ENCODE measurements around the gene TUBA4B.

DNA sequence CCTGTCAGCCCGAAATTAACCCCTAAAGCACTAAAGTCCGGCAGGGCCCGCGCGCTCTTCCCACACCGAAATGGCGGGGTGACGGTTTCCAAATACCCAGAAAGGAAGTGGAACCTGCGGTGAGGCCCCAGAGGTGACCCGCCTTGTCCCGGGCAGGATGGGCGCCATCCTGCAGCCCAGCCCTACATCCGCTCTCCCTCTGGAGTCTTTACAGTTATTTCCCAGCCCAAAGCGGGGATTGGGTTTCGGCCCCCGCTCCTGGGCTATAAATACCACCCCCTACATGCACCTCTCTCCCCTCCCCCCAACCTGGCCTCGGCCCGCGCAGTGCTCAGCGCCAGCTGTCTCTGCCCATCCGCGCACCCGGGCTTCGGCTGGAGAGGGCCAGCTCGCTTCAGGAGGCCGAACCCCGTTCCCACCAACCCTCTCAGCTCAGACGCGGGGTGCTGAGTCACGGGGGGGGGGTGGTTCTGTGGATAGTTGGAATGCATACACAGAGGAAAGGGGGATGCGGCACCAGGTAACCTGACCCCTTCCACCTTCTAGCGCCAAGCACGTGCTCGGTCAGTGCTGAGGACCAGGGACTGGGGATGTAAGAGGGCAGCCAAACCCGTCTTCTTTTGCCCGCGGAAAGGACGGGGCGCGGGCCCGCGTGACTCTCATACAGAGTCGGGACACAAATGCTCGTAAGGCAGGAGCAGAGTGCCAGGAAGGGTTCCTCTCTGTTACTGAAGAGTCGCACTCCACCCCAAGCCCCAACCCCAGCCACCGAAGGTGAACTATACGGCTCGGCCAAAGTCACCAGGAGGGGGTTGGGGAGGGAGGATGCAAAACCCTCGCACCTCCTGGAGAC lies at the start of gene TUBA4B:
- TF ChIP-seq ZNF548 (tag by site-specific recombination; IDR thresholded peaks at IDR 0.05): no peak
- TF ChIP-seq, protein P1, sequence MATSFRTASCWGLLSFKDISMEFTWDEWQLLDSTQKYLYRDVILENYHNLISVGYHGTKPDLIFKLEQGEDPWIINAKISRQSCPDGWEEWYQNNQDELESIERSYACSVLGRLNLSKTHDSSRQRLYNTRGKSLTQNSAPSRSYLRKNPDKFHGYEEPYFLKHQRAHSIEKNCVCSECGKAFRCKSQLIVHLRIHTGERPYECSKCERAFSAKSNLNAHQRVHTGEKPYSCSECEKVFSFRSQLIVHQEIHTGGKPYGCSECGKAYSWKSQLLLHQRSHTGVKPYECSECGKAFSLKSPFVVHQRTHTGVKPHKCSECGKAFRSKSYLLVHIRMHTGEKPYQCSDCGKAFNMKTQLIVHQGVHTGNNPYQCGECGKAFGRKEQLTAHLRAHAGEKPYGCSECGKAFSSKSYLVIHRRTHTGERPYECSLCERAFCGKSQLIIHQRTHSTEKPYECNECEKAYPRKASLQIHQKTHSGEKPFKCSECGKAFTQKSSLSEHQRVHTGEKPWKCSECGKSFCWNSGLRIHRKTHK (tag by site-specific recombination; IDR thresholded peaks at IDR 0.05): no peak
- TF ChIP-seq, protein P2, sequence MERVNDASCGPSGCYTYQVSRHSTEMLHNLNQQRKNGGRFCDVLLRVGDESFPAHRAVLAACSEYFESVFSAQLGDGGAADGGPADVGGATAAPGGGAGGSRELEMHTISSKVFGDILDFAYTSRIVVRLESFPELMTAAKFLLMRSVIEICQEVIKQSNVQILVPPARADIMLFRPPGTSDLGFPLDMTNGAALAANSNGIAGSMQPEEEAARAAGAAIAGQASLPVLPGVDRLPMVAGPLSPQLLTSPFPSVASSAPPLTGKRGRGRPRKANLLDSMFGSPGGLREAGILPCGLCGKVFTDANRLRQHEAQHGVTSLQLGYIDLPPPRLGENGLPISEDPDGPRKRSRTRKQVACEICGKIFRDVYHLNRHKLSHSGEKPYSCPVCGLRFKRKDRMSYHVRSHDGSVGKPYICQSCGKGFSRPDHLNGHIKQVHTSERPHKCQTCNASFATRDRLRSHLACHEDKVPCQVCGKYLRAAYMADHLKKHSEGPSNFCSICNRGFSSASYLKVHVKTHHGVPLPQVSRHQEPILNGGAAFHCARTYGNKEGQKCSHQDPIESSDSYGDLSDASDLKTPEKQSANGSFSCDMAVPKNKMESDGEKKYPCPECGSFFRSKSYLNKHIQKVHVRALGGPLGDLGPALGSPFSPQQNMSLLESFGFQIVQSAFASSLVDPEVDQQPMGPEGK (tag by site-specific recombination; IDR thresholded peaks at IDR 0.05): no peak
- TF ChIP-seq ZNF10 (tag by site-specific recombination; IDR thresholded peaks at IDR 0.05): no peak
- no peak for TF ChIP-seq MEIS1 (CRISPR knock-in tag; IDR thresholded peaks at IDR 0.05; ENCODE audit: borderline replicate concordance)
- no peak for TF ChIP-seq ZNF140 (tag by site-specific recombination; IDR thresholded peaks at IDR 0.05)
- TF ChIP-seq, protein P3, sequence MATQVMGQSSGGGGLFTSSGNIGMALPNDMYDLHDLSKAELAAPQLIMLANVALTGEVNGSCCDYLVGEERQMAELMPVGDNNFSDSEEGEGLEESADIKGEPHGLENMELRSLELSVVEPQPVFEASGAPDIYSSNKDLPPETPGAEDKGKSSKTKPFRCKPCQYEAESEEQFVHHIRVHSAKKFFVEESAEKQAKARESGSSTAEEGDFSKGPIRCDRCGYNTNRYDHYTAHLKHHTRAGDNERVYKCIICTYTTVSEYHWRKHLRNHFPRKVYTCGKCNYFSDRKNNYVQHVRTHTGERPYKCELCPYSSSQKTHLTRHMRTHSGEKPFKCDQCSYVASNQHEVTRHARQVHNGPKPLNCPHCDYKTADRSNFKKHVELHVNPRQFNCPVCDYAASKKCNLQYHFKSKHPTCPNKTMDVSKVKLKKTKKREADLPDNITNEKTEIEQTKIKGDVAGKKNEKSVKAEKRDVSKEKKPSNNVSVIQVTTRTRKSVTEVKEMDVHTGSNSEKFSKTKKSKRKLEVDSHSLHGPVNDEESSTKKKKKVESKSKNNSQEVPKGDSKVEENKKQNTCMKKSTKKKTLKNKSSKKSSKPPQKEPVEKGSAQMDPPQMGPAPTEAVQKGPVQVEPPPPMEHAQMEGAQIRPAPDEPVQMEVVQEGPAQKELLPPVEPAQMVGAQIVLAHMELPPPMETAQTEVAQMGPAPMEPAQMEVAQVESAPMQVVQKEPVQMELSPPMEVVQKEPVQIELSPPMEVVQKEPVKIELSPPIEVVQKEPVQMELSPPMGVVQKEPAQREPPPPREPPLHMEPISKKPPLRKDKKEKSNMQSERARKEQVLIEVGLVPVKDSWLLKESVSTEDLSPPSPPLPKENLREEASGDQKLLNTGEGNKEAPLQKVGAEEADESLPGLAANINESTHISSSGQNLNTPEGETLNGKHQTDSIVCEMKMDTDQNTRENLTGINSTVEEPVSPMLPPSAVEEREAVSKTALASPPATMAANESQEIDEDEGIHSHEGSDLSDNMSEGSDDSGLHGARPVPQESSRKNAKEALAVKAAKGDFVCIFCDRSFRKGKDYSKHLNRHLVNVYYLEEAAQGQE (tag by site-specific recombination; IDR thresholded peaks at IDR 0.05): no peak
- TF ChIP-seq ZNF658 (tag by site-specific recombination; IDR thresholded peaks at IDR 0.05): no peak
- TF ChIP-seq ZNF394 (tag by site-specific recombination; IDR thresholded peaks at IDR 0.05; ENCODE audit: borderline replicate concordance): no peak
- TF ChIP-seq, protein P4, sequence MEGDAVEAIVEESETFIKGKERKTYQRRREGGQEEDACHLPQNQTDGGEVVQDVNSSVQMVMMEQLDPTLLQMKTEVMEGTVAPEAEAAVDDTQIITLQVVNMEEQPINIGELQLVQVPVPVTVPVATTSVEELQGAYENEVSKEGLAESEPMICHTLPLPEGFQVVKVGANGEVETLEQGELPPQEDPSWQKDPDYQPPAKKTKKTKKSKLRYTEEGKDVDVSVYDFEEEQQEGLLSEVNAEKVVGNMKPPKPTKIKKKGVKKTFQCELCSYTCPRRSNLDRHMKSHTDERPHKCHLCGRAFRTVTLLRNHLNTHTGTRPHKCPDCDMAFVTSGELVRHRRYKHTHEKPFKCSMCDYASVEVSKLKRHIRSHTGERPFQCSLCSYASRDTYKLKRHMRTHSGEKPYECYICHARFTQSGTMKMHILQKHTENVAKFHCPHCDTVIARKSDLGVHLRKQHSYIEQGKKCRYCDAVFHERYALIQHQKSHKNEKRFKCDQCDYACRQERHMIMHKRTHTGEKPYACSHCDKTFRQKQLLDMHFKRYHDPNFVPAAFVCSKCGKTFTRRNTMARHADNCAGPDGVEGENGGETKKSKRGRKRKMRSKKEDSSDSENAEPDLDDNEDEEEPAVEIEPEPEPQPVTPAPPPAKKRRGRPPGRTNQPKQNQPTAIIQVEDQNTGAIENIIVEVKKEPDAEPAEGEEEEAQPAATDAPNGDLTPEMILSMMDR (tag by site-specific recombination; IDR thresholded peaks at IDR 0.05): no peak
- TF ChIP-seq, protein P5, sequence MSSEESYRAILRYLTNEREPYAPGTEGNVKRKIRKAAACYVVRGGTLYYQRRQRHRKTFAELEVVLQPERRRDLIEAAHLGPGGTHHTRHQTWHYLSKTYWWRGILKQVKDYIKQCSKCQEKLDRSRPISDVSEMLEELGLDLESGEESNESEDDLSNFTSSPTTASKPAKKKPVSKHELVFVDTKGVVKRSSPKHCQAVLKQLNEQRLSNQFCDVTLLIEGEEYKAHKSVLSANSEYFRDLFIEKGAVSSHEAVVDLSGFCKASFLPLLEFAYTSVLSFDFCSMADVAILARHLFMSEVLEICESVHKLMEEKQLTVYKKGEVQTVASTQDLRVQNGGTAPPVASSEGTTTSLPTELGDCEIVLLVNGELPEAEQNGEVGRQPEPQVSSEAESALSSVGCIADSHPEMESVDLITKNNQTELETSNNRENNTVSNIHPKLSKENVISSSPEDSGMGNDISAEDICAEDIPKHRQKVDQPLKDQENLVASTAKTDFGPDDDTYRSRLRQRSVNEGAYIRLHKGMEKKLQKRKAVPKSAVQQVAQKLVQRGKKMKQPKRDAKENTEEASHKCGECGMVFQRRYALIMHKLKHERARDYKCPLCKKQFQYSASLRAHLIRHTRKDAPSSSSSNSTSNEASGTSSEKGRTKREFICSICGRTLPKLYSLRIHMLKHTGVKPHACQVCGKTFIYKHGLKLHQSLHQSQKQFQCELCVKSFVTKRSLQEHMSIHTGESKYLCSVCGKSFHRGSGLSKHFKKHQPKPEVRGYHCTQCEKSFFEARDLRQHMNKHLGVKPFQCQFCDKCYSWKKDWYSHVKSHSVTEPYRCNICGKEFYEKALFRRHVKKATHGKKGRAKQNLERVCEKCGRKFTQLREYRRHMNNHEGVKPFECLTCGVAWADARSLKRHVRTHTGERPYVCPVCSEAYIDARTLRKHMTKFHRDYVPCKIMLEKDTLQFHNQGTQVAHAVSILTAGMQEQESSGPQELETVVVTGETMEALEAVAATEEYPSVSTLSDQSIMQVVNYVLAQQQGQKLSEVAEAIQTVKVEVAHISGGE (tag by site-specific recombination; conservative IDR thresholded peaks at IDR 0.05; ENCODE audit: low read depth): no peak
- TF ChIP-seq, protein P6, sequence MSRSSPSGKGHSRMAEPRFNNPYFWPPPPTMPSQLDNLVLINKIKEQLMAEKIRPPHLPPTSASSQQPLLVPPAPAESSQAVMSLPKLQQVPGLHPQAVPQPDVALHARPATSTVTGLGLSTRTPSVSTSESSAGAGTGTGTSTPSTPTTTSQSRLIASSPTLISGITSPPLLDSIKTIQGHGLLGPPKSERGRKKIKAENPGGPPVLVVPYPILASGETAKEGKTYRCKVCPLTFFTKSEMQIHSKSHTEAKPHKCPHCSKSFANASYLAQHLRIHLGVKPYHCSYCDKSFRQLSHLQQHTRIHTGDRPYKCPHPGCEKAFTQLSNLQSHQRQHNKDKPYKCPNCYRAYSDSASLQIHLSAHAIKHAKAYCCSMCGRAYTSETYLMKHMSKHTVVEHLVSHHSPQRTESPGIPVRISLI (tag by site-specific recombination; IDR thresholded peaks at IDR 0.05): no peak

Measured in HEK293 (cell line).